Osteoblast (primary cell): ENCODE measurements around the gene P4HA1. TPM values are rescaled to one million over a fixed set of nuclear protein-coding genes. Genes with fewer than 3 reads are reported as not detected.
"Not testable (repeated sequence)": the region's sequence is repeated elsewhere in the genome, so short reads cannot be mapped to it uniquely, and the experiment has no call there.

Experiments used
- DNase-seq: peaks from one replicate; pipeline ENCODE4 v3.0.0; 2011; ENCODE audit warnings: low spot score, mixed read lengths; ENCODE audit not compliant: insufficient read length; ENCODE audit errors: missing footprints
- H2AFZ ChIP-seq: 2 replicates; pipeline ENCODE4 v1.6.0; 2011; ENCODE audit warnings: mild to moderate bottlenecking, low read length
- H3K27ac ChIP-seq: 2 replicates; pipeline ENCODE4 v1.5.1; 2011; ENCODE audit warnings: mild to moderate bottlenecking, low read depth, low read length, moderate library complexity
- H3K27me3 ChIP-seq: 2 replicates; pipeline ENCODE4 v1.6.0; 2012; ENCODE audit warnings: mild to moderate bottlenecking, control low read depth, inconsistent platforms, low read length, moderate library complexity; ENCODE audit not compliant: insufficient read depth
- H3K36me3 ChIP-seq: 2 replicates; pipeline ENCODE4 v1.5.1; 2011; ENCODE audit warnings: mild to moderate bottlenecking, low read length, control low read depth, moderate library complexity; ENCODE audit not compliant: insufficient read depth
- H3K4me1 ChIP-seq: 2 replicates; pipeline ENCODE4 v1.5.1; 2011; ENCODE audit warnings: mild to moderate bottlenecking, low read length, control low read depth, moderate library complexity; ENCODE audit not compliant: insufficient read depth
- H3K4me2 ChIP-seq: 2 replicates; pipeline ENCODE4 v1.6.0; 2011; ENCODE audit warnings: mild to moderate bottlenecking, low read length; ENCODE audit not compliant: insufficient read depth
- H3K4me3 ChIP-seq: fragments of 200-600 bp; sonication (generic); 3 replicates; pipeline ENCODE4 v1.5.1; 2012; ENCODE audit warnings: mild to moderate bottlenecking, low read length, inconsistent platforms; ENCODE audit not compliant: insufficient read depth
- H3K79me2 ChIP-seq: 2 replicates; pipeline ENCODE4 v1.6.0; 2012; ENCODE audit warnings: mild to moderate bottlenecking, low read length, control low read depth, inconsistent platforms; ENCODE audit not compliant: insufficient read depth
- H3K9me3 ChIP-seq: 2 replicates; pipeline ENCODE4 v1.5.1; 2011; ENCODE audit warnings: low read depth, low read length, control low read depth
- H4K20me1 ChIP-seq: 2 replicates; pipeline ENCODE4 v1.6.0; 2012; ENCODE audit warnings: mild to moderate bottlenecking, low read length, control low read depth; ENCODE audit not compliant: insufficient read depth
- CTCF ChIP-seq: IDR thresholded peaks from 2 replicates; pipeline ENCODE4 v1.5.1; 2011; ENCODE audit warnings: mild to moderate bottlenecking, low read depth, low read length, moderate library complexity; ENCODE audit errors: extremely low read depth
- total RNA-seq: library from RNA; depleted of rRNA; stranded (reverse); fragments of >200 nt; gene quantifications from 2 replicates; pipeline ENCODE4 v1.2.3, GENCODE V29; 2012

Gene P4HA1
- total RNA-seq, 1 donor, result 220 TPM

- H3K27ac ChIP-seq, result no peak overlapping the region
Measured at GRCh38 chr10:73032536-73032935, 64.1 kb downstream of the P4HA1 start.

GRCh38 chr10:73026623-73027022 is 70.0 kb downstream of the P4HA1 start:
- not testable (repeated sequence) for H3K4me3 ChIP-seq, H4K20me1 ChIP-seq, H3K27me3 ChIP-seq, H3K4me2 ChIP-seq, H3K4me1 ChIP-seq, H3K36me3 ChIP-seq, H2AFZ ChIP-seq, H3K9me3 ChIP-seq, DNase-seq, H3K79me2 ChIP-seq, H3K27ac ChIP-seq

More at GRCh38 chr10:73032536-73032935, 64.1 kb downstream of the P4HA1 start:
- H3K36me3 ChIP-seq, result peaks cover 21% of the 10 kb centered on the region
- DNase-seq, result no peak
- no peak overlapping the region for H3K4me2 ChIP-seq
- H4K20me1 ChIP-seq, result peaks cover 2% of the 10 kb centered on the region
- no peaks in the 10 kb centered on the region for H3K4me1 ChIP-seq
- no peak for TF ChIP-seq CTCF
- no peak overlapping the region for H2AFZ ChIP-seq
- no peaks in the 10 kb centered on the region for H3K9me3 ChIP-seq
- H3K79me2 ChIP-seq, result no peaks in the 10 kb centered on the region
- no peak overlapping the region for H3K4me3 ChIP-seq
- no peaks in the 10 kb centered on the region for H3K27me3 ChIP-seq

GRCh38 chr10:73023455-73024070 is 73.1 kb downstream of the P4HA1 start:
- not testable (repeated sequence) for H3K79me2 ChIP-seq, H3K27ac ChIP-seq, H3K4me2 ChIP-seq, H4K20me1 ChIP-seq, DNase-seq, H2AFZ ChIP-seq, H3K27me3 ChIP-seq, H3K36me3 ChIP-seq, H3K4me1 ChIP-seq, H3K9me3 ChIP-seq, H3K4me3 ChIP-seq

- H3K4me3 ChIP-seq, H3K4me2 ChIP-seq, H3K27me3 ChIP-seq, DNase-seq, H3K27ac ChIP-seq, H3K9me3 ChIP-seq, H3K4me1 ChIP-seq, H4K20me1 ChIP-seq, H3K79me2 ChIP-seq, H2AFZ ChIP-seq, H3K36me3 ChIP-seq: not testable (repeated sequence)
Measured at GRCh38 chr10:73022961-73023360, 73.7 kb downstream of the P4HA1 start.

GRCh38 chr10:73021538-73022164 is 75.0 kb downstream of the P4HA1 start:
- H3K4me2 ChIP-seq, result not testable (repeated sequence)

GRCh38 chr10:73021050-73021449 is 75.6 kb downstream of the P4HA1 start:
- Histone ChIP-seq H3K4me3 (no peak overlapping the region), H2AFZ (no peak overlapping the region), H3K9me3 (no peaks in the 10 kb centered on the region), H3K36me3 (peaks cover 10% of the 10 kb centered on the region), H3K27ac (no peak overlapping the region), H3K4me1 (no peaks in the 10 kb centered on the region), H3K4me2 (no peak overlapping the region), H3K27me3 (no peaks in the 10 kb centered on the region), H4K20me1 (peaks cover 9% of the 10 kb centered on the region), H3K79me2 (peaks cover 6% of the 10 kb centered on the region)
- no peak for DNase-seq
- TF ChIP-seq CTCF, result no peak

More at GRCh38 chr10:73021538-73022164, 75.0 kb downstream of the P4HA1 start:
- not testable (repeated sequence) for H3K27me3 ChIP-seq, DNase-seq, H3K4me1 ChIP-seq, H3K9me3 ChIP-seq, H3K4me3 ChIP-seq, H3K79me2 ChIP-seq, H3K27ac ChIP-seq, H2AFZ ChIP-seq, H3K36me3 ChIP-seq, H4K20me1 ChIP-seq
